ENCODE results near the gene ACKR3. TPM values are rescaled to one million over a fixed set of nuclear protein-coding genes. Genes with fewer than 3 reads are reported as not detected.

ACKR3 gene
- total RNA-seq, result 33.7 TPM

DNA sequence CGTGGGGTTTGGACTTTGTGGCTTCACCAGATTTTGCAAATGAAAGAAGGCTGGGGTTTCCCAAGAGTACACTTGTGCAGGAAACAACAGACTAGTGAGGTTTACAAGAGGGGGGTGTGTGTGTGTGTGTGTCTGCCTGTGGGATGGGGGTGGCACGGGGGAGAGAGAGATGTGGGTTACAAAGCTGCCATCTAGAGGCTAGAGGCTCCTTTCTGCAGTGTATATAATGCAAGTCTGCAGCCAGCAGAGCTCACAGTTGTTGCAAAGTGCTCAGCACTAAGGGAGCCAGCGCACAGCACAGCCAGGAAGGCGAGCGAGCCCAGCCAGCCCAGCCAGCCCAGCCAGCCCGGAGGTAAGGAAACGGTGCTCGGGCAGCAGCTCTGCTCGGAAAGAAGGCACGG lies at the start of gene ACKR3:
ACKR3 (plus strand) TSS at position 253 of the 401 bp plus-strand sequence. CDS start 10,641 bp downstream, outside the sequence.

Measured in metanephros (tissue), 1 donor.